Measurements from ENCODE around the gene RNF112. TPM values are rescaled to one million over a fixed set of nuclear protein-coding genes. Genes with fewer than 3 reads are reported as not detected.
A peak's percentile ranks its signal among the peaks of the same experiment; 100 is the strongest.

Gene RNF112
- total RNA-seq, 1 donor from 2014 or later = 1.6 TPM

- Histone ChIP-seq H3K9me3 (replicated peaks) (no peaks in the 10 kb centered on the region), H3K4me3 (peak within 1 kb of the TSS; percentile 61), H3K27me3 (ENCODE audit: low read depth) (no peaks in the 10 kb centered on the region), H3K4me1 (peaks cover 71% of the 10 kb centered on the region), H3K36me3 (peaks cover 25% of the 10 kb centered on the region), H3K27ac (replicated peaks) (peak within 1 kb of the TSS; percentile 88)
- peak; percentile 74 for DNase-seq
- intact Hi-C loops (cut with micrococcal nuclease) = no loop called here
- no peak for TF ChIP-seq CTCF (IDR thresholded peaks at IDR 0.05; ENCODE audit: borderline replicate concordance)
These were observed 23.8 kb upstream of the RNF112 start, which contains the start of gene MFAP4 for GRCh38 chr17:19386974-19387920. Gene MFAP4 (minus strand): TSS chr17:19387190. CDS start chr17:19387155, 35 bp downstream.

- no peaks in the 10 kb centered on the region for H3K9me3 ChIP-seq (replicated peaks)
- H3K27ac ChIP-seq (replicated peaks) = peak overlapping the region; percentile 88
- intact Hi-C loops (cut with micrococcal nuclease) = no loop called here
- no peak for TF ChIP-seq CTCF (IDR thresholded peaks at IDR 0.05; ENCODE audit: borderline replicate concordance)
- no peaks in the 10 kb centered on the region for H3K27me3 ChIP-seq (ENCODE audit: low read depth)
- peak overlapping the region; percentile 61 for H3K4me3 ChIP-seq
- H3K36me3 ChIP-seq = peaks cover 17% of the 10 kb centered on the region
- DNase-seq = no peak
- H3K4me1 ChIP-seq = peaks cover 70% of the 10 kb centered on the region
These were observed 23.0 kb upstream of the RNF112 start for GRCh38 chr17:19387921-19388521.

- Histone ChIP-seq H3K9me3 (replicated peaks) (no peaks in the 10 kb centered on the region), H3K27ac (replicated peaks) (peak overlapping the region; percentile 88), H3K36me3 (peaks cover 6% of the 10 kb centered on the region), H3K4me1 (peaks cover 59% of the 10 kb centered on the region), H3K4me3 (no peak overlapping the region), H3K27me3 (ENCODE audit: low read depth) (no peaks in the 10 kb centered on the region)
- DNase-seq = no peak
- intact Hi-C loops (cut with micrococcal nuclease) = no loop called here
- no peak for TF ChIP-seq CTCF (IDR thresholded peaks at IDR 0.05; ENCODE audit: borderline replicate concordance)
These were observed 21.9 kb upstream of the RNF112 start for GRCh38 chr17:19388791-19389785.

- Histone ChIP-seq H3K9me3 (replicated peaks) (no peaks in the 10 kb centered on the region), H3K4me3 (no peak overlapping the region), H3K27ac (replicated peaks) (no peak overlapping the region), H3K36me3 (no peaks in the 10 kb centered on the region), H3K4me1 (peaks cover 41% of the 10 kb centered on the region), H3K27me3 (ENCODE audit: low read depth) (no peaks in the 10 kb centered on the region)
- no peak for TF ChIP-seq CTCF (IDR thresholded peaks at IDR 0.05; ENCODE audit: borderline replicate concordance)
- intact Hi-C loops (cut with micrococcal nuclease) = no loop called here
- no peak for DNase-seq
These were observed 20.1 kb upstream of the RNF112 start for GRCh38 chr17:19390951-19391350.

GRCh38 chr17:19391432-19391831, 19.6 kb upstream of the RNF112 start:
- H3K36me3 ChIP-seq = no peaks in the 10 kb centered on the region
- no peak for DNase-seq
- intact Hi-C loops (cut with micrococcal nuclease) = no loop called here
- no peaks in the 10 kb centered on the region for H3K9me3 ChIP-seq (replicated peaks)
- H3K4me3 ChIP-seq = no peak overlapping the region
- no peak overlapping the region for H3K27ac ChIP-seq (replicated peaks)
- H3K27me3 ChIP-seq (ENCODE audit: low read depth) = no peaks in the 10 kb centered on the region
- H3K4me1 ChIP-seq = peaks cover 36% of the 10 kb centered on the region
- TF ChIP-seq CTCF (IDR thresholded peaks at IDR 0.05; ENCODE audit: borderline replicate concordance) = no peak
